ENCODE measurements around the gene F2R.

DNA sequence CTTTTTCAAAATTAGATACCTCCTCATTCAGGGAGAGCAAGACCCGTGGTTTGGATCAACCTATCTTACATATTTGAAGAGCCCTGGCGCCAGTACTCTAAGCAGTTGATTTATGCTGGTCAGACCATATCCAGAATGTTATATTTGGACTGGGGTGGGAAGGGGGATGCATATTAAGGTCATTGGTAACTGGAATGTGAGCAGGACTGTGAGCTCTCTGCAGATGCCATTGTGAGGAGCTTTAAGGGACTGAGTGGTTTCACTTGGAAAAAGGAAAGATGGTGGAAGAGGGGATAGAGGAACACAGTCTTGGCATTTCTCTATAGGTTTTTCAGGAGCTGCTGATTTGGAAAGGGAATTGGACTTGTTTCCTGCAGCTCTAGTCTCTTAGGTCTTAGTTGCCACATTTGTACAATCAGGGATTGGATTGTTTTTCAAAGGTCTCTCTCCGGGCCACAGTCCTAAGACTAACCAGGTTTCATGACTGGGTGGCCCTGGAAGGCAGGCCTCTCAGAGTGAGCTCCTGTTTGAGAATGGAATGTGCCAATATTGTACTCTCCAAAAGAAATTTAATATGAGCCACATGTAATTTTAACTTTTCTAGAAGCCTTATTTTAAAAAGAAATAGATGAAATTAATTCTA, 25.8 kb upstream of the F2R start:
- TF ChIP-seq CTCF (IDR thresholded peaks at IDR 0.05) = no peak
- TF ChIP-seq POLR2A (IDR thresholded peaks at IDR 0.05) = no peak
